Keratinocyte (primary cell): ENCODE results near the gene MAP3K20. TPM values are rescaled to one million over a fixed set of nuclear protein-coding genes. Genes with fewer than 3 reads are reported as not detected.

Experiments used
- DNase-seq: peaks from one replicate; pipeline ENCODE4 v3.0.0-alpha.2; 2011; ENCODE audit warnings: low read depth, missing footprints, low spot score
- FAIRE-seq: peaks from 2 replicates; lab custom pipeline; 2011; peaks lifted over from hg19 to GRCh38; lab: Jason Lieb, UNC
- H2AFZ ChIP-seq: 2 replicates; pipeline ENCODE4 v1.6.0; 2012; ENCODE audit warnings: low read length, control low read depth, inconsistent platforms; ENCODE audit not compliant: control insufficient read depth
- H3K27ac ChIP-seq: 2 replicates; pipeline ENCODE4 v1.5.1; 2011; ENCODE audit warnings: low read length; ENCODE audit not compliant: control insufficient read depth, insufficient read depth
- H3K27me3 ChIP-seq: 3 replicates; pipeline ENCODE4 v1.6.0; 2011; ENCODE audit warnings: low read length; ENCODE audit not compliant: control insufficient read depth, insufficient read depth; ENCODE audit errors: extremely low read depth
- H3K36me3 ChIP-seq, 2 experiments: 2 replicates in 1 of 2; 3 replicates in 1 of 2; pipeline ENCODE4 v1.5.1; 2011; ENCODE audit warnings: low read length in 2 of 2, mild to moderate bottlenecking in 1 of 2; ENCODE audit not compliant: control insufficient read depth in 2 of 2, insufficient read depth in 2 of 2; ENCODE audit errors: extremely low read depth in 1 of 2
- H3K4me1 ChIP-seq: 3 replicates; pipeline ENCODE4 v1.5.1; 2011; ENCODE audit warnings: low read length; ENCODE audit not compliant: control insufficient read depth, insufficient read depth; ENCODE audit errors: extremely low read depth
- H3K4me2 ChIP-seq: 3 replicates; pipeline ENCODE4 v1.6.0; 2011; ENCODE audit warnings: low read depth, low read length; ENCODE audit not compliant: control insufficient read depth, insufficient read depth; ENCODE audit errors: extremely low read depth
- H3K4me3 ChIP-seq, 3 experiments: fragments of 200-600 bp in 1 of 3; sonication (generic) in 1 of 3; 2 replicates in 2 of 3; 3 replicates in 1 of 3; pipeline ENCODE4 v1.5.1; 2011 to 2016; ENCODE audit warnings: low read length in 3 of 3, mild to moderate bottlenecking in 3 of 3, control low read depth in 2 of 3, inconsistent platforms in 1 of 3, low read depth in 1 of 3, mixed read lengths in 1 of 3, mixed run types in 1 of 3, moderate library complexity in 1 of 3; ENCODE audit not compliant: control insufficient read depth in 2 of 3, insufficient read depth in 2 of 3; ENCODE audit errors: extremely low read depth in 1 of 3
- H3K79me2 ChIP-seq: 2 replicates; pipeline ENCODE4 v1.6.0; 2012; ENCODE audit warnings: low read length; ENCODE audit not compliant: control insufficient read depth, insufficient read depth
- H3K9ac ChIP-seq: 3 replicates; pipeline ENCODE4 v1.6.0; 2011; ENCODE audit warnings: low read length; ENCODE audit not compliant: control insufficient read depth, insufficient read depth; ENCODE audit errors: extremely low read depth
- H3K9me1 ChIP-seq: 3 replicates; pipeline ENCODE4 v1.6.0; 2011; ENCODE audit warnings: low read length; ENCODE audit not compliant: control insufficient read depth, insufficient read depth; ENCODE audit errors: extremely low read depth
- H3K9me3 ChIP-seq: 2 replicates; pipeline ENCODE4 v1.5.1; 2012; ENCODE audit warnings: low read depth, low read length; ENCODE audit not compliant: control insufficient read depth
- H4K20me1 ChIP-seq: 3 replicates; pipeline ENCODE4 v1.6.0; 2011; ENCODE audit warnings: low read length; ENCODE audit not compliant: control insufficient read depth, insufficient read depth; ENCODE audit errors: extremely low read depth
- CTCF ChIP-seq, 3 experiments: IDR thresholded peaks in 1 of 3; conservative IDR thresholded peaks in 1 of 3; optimal IDR thresholded peaks in 1 of 3; 2 replicates in 2 of 3; 3 replicates in 1 of 3; pipeline versions ENCODE3 to v1.5.1; 2011; ENCODE audit warnings: low read length in 3 of 3, mild to moderate bottlenecking in 3 of 3, moderate library complexity in 2 of 3, control low read depth in 1 of 3, inconsistent platforms in 1 of 3; ENCODE audit not compliant: insufficient read depth in 2 of 3; ENCODE audit errors: extremely low read depth in 1 of 3
- EZH2 ChIP-seq: IDR thresholded peaks from one replicate; pipeline ENCODE4 v1.6.1; 2012; ENCODE audit warnings: inconsistent platforms, mild to moderate bottlenecking, low read length, moderate library complexity
- dilution Hi-C: fragments of 300-500 bp; cut with MboI; formaldehyde crosslinking; loops from one replicate; pipeline ENCODE4 v1.7.0; 2020; ENCODE audit warnings: low sequenced_read_pairs; ENCODE audit not compliant: extremely low pct_ligation_motif_present
- polyA plus RNA-seq, 5 experiments: library from polyadenylated mRNA; depleted of rRNA in 3 of 5; stranded (reverse) in 3 of 5; stranded (forward) in 1 of 5; unstranded in 1 of 5; fragments of >200 nt; gene quantifications; 1 replicate in 1 of 5; 2 replicates in 3 of 5; 3 replicates in 1 of 5; pipeline versions ENCODE4 v1.2.1 to v1.2.3, GENCODE V29; 2011 to 2012; ENCODE audit warnings: missing spikeins in 2 of 5, low read depth in 1 of 5, low replicate concordance in 1 of 5

Gene MAP3K20
- polyA plus RNA-seq, 1 donor (not counting 4 experiments of a cell fraction or from before 2014, with no cell fraction given) = 31.7 TPM

DNA sequence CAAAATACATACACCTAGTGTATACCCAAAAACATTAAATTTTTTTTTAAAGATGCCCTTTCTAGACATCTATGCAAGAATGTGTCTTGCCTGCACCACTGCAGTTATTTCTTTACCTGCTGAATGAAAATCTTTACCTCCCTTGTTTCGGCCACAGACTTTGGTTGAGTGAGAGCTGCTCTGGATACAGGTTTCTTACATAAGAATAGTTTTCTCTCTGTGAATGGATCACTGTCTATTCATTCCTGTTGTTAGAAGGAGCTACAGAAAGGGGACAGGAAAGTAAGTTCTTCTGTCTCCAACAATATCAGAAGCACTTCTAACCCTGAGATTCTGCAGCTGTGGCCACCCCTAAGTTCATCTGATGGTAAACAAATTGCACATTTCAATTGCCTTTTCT, 166.0 kb downstream of the MAP3K20 start:
- H2AFZ ChIP-seq = no peak overlapping the region
- dilution Hi-C loops = no loop called here
- FAIRE-seq (no peak), DNase-seq (no peak)
- H3K9me1 ChIP-seq = no peaks in the 10 kb centered on the region
- no peak overlapping the region for H3K27ac ChIP-seq
- H3K27me3 ChIP-seq = no peaks in the 10 kb centered on the region
- H3K9ac ChIP-seq = no peak overlapping the region
- no peaks in the 10 kb centered on the region for H3K4me1 ChIP-seq
- H3K4me2 ChIP-seq = no peak overlapping the region
- H4K20me1 ChIP-seq = no peaks in the 10 kb centered on the region
- no peaks in the 10 kb centered on the region for H3K79me2 ChIP-seq
- no peak overlapping the region for H3K4me3 ChIP-seq
- TF ChIP-seq EZH2 (no peak), CTCF (optimal IDR thresholded peaks at IDR 0.05 in 1 of 3, IDR thresholded peaks at IDR 0.05 in 1 of 3, conservative IDR thresholded peaks at IDR 0.05 in 1 of 3; ENCODE audit: extremely low read depth in 1 of 3, insufficient read depth in 2 of 3, low read length in 3 of 3) (no peak)
- H3K9me3 ChIP-seq = no peaks in the 10 kb centered on the region
- peaks cover 2 to 10% of the 10 kb centered on the region in 2 experiments for H3K36me3 ChIP-seq

DNA sequence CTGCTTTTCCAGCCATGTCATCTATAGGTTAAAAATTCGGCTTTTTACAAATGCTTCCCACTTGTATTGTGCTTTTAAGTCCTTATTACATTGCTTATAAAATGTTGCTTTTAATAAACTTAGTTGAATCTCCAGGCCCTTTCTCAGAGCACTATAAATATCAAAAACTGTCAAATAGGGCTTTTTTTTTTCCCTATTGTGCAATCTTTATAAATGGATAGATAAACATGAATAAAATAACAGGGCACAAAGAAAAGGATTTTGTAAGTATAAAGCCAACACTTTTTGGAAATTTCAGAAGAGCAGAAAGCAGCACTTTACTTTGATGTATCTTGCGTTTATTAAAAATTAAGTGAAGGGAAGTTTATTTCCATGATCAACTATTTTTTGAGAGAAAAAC, 171.5 kb downstream of the MAP3K20 start:
- dilution Hi-C loops = no loop called here
- FAIRE-seq (no peak), DNase-seq (no peak)
- Histone ChIP-seq H3K4me3 (no peak overlapping the region), H2AFZ (no peak overlapping the region), H3K4me2 (no peak overlapping the region), H3K36me3 (peaks cover 4% of the 10 kb centered on the region in 2 experiments), H3K9me3 (no peaks in the 10 kb centered on the region), H3K27ac (no peak overlapping the region), H3K79me2 (no peaks in the 10 kb centered on the region), H3K9ac (no peak overlapping the region), H3K9me1 (no peaks in the 10 kb centered on the region), H3K27me3 (no peaks in the 10 kb centered on the region), H4K20me1 (no peaks in the 10 kb centered on the region), H3K4me1 (no peaks in the 10 kb centered on the region)
- TF ChIP-seq EZH2 (no peak), CTCF (optimal IDR thresholded peaks at IDR 0.05 in 1 of 3, IDR thresholded peaks at IDR 0.05 in 1 of 3, conservative IDR thresholded peaks at IDR 0.05 in 1 of 3; ENCODE audit: extremely low read depth in 1 of 3, insufficient read depth in 2 of 3, low read length in 3 of 3) (no peak)
